ENCODE data around the gene CEBPE. TPM values are rescaled to one million over a fixed set of nuclear protein-coding genes. Genes with fewer than 3 reads are reported as not detected.
A peak's percentile ranks its signal among the peaks of the same experiment; 100 is the strongest.

The CEBPE gene
- total RNA-seq, 2 donors from 2014 or later: not detected

DNA sequence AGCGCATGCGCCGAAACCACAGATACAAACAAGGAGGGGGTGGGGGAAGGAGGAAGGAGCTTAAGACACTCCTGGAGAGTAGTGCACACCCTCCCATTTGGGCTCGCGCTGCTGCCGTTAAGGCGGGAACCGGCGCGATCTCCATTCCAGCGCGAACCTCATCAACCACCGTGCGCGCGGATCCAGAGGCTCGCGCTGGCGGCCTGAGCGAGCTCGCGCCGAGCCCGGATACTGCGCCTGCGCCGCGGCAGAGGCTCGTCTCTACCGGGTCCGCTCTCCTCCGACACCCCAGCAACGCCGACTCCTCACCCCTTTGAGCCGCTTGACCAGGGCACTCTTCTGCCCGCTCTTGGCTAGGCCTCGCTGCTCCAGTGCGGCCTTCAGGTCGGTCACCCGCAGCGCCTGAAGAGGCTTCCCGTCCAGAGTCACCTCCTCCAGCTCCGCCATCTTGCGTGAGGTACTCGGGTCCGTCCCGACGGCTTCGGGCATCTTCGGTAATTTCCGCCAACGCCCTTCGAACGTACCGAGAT, 24.3 kb downstream of the CEBPE start, which contains the start of gene ACIN1:
TSS of gene ACIN1 (minus strand) at position 471 of the 530 bp plus-strand sequence. CDS start at position 447, 24 bp downstream.
- intact Hi-C loops (cut with DNase I): no loop called here
- peaks cover 4% of the 10 kb centered on the region for H3K4me1 ChIP-seq
- H3K9ac ChIP-seq (ENCODE audit: low read depth in 2 of 2, low read length in 2 of 2): peak within 1 kb of the TSS; percentile 98 to 99
- no peaks in the 10 kb centered on the region for H3K9me3 ChIP-seq
- peak within 1 kb of the TSS; percentile 74 for H3K4me3 ChIP-seq
- peaks cover 17% of the 10 kb centered on the region for H3K36me3 ChIP-seq
- DNase-seq: peak; percentile 85
- no peaks in the 10 kb centered on the region for H3K27me3 ChIP-seq
- peak within 1 kb of the TSS; percentile 98 for H3K27ac ChIP-seq
- TF ChIP-seq, protein P1, sequence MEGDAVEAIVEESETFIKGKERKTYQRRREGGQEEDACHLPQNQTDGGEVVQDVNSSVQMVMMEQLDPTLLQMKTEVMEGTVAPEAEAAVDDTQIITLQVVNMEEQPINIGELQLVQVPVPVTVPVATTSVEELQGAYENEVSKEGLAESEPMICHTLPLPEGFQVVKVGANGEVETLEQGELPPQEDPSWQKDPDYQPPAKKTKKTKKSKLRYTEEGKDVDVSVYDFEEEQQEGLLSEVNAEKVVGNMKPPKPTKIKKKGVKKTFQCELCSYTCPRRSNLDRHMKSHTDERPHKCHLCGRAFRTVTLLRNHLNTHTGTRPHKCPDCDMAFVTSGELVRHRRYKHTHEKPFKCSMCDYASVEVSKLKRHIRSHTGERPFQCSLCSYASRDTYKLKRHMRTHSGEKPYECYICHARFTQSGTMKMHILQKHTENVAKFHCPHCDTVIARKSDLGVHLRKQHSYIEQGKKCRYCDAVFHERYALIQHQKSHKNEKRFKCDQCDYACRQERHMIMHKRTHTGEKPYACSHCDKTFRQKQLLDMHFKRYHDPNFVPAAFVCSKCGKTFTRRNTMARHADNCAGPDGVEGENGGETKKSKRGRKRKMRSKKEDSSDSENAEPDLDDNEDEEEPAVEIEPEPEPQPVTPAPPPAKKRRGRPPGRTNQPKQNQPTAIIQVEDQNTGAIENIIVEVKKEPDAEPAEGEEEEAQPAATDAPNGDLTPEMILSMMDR (IDR thresholded peaks at IDR 0.05): no peak

DNA sequence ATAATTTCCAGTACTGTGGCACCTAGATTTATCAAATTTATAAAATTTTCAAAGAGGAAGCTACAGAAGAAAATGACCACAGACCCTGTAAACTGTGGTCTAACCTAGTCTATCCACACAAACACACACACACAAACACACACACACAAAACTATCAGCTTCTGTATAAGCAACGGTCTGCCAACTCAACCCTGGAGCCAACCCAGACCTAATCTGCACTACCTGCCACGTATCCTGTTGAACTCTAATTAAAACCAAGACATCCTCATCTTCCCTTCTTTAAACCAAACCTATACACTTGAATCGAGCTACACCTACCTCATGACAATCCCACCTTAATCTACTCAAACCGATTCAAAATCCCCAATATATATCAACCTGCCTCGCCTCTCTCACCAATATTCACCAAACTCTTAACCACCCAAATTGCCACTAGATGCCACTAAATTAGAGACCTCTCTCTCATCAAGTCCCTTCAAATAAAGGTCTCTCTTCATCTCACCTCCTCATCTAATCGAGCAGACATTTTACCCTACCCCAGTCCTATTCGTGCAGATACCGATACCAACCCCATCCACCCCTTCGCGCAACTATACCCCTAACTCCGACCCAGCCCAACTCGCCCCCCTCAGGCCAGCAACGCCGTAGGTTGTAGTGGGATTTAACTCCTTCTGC, 24.9 kb downstream of the CEBPE start:
- intact Hi-C loops (cut with DNase I): no loop called here
- TF ChIP-seq, protein P1 (IDR thresholded peaks at IDR 0.05): no peak
- no peaks in the 10 kb centered on the region for H3K27me3 ChIP-seq
- H3K27ac ChIP-seq: peak overlapping the region; percentile 98
- H3K36me3 ChIP-seq: peaks cover 23% of the 10 kb centered on the region
- H3K9me3 ChIP-seq: no peaks in the 10 kb centered on the region
- peak overlapping the region; percentile 74 for H3K4me3 ChIP-seq
- DNase-seq: no peak
- H3K9ac ChIP-seq (ENCODE audit: low read depth in 2 of 2, low read length in 2 of 2): peak overlapping the region; percentile 93 to 99
- H3K4me1 ChIP-seq: peaks cover 4% of the 10 kb centered on the region

DNA sequence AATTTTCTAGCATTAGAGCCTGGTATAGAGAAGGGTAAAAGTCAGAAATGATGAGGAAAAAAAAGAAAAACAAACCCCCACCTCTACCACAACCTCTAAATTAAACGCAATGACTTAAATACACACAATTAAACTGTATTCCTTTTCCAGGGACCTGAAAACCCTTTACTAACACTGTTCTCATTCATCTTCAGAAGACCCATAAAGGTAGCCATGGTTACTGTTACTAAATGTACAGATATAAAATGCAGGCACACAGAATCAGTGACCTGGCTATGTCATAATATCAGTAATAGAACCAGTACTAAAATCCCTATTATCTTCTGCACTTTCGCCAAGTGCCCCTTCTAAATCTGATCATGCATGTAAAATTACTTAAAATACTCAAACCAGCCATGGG, 25.5 kb downstream of the CEBPE start:
- intact Hi-C loops (cut with DNase I): no loop called here
- TF ChIP-seq, protein P1 (IDR thresholded peaks at IDR 0.05): no peak
- Histone ChIP-seq H3K9ac (ENCODE audit: low read depth in 2 of 2, low read length in 2 of 2) (peak overlapping the region in 1 of 2 donors; percentile 99), H3K27ac (no peak overlapping the region), H3K36me3 (peaks cover 26% of the 10 kb centered on the region), H3K4me1 (peaks cover 4% of the 10 kb centered on the region), H3K4me3 (peak overlapping the region; percentile 74), H3K9me3 (no peaks in the 10 kb centered on the region), H3K27me3 (no peaks in the 10 kb centered on the region)
- DNase-seq: no peak

DNA sequence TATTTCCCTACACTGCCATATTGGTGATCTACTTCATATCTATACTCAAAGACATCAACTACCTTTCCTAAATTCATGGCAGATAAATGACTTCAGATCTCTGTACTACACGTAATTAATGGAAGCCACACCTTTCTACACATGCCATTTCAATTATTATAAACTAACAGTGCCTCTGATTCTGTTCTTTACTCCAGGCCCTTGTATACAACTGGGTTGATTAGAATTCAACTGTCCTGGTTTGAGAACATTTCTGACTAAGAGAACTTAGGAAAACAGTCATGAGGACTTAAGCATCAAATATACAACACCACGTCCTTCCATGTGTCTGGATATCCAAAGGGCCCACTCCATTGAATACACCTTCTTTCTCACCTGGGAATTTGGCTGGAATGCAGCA, 26.0 kb downstream of the CEBPE start:
- Histone ChIP-seq H3K27me3 (no peaks in the 10 kb centered on the region), H3K36me3 (peaks cover 29% of the 10 kb centered on the region), H3K27ac (no peak overlapping the region), H3K4me1 (peaks cover 4% of the 10 kb centered on the region), H3K9ac (ENCODE audit: low read depth in 2 of 2, low read length in 2 of 2) (no peak overlapping the region), H3K9me3 (no peaks in the 10 kb centered on the region), H3K4me3 (no peak overlapping the region)
- no peak for DNase-seq
- TF ChIP-seq, protein P1 (IDR thresholded peaks at IDR 0.05): no peak
- intact Hi-C loops (cut with DNase I): no loop called here

DNA sequence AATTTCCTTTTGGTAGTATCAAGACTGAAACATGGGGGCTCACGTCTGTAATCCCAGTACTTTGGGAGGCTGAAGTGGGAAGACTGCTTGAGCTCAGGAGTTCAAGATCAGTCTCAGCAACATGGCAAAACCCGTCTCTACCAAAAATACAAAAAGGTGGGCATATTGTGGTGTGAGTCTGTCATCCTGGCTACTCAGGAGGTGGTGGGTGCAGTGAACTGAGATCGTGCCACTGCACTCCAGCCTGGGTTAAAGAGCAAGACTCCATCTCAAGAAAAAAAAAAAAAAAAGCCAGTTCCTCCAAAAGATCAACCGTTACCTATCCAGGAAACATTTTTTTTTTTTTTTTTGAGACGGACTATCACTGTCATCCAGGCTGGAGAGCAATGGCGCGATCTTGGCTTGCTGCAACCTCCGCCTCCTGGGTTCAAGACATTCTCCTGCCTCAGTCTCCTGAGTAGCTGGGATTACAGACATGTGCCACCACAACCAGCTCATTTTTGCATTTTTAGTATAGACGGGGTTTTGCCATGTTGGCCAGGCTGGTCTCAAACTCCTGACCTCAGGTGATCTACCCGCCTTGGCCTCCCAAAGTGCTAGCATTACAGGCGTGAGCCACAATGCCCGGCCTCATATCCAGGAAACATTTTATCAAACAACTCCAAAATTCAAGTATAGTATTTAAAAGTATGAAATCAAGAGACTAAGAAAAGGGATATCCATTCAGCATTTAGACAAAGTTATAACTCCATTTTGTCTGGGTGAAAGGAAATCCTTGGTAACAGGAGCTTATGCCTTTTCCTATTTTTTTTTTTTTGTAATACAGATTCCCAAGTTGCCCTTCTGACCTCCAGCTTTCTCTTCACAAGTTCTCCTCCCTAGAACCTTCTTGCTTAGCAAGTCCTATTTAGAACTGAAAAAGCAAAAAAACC, 27.5 kb downstream of the CEBPE start:
- H3K36me3 ChIP-seq: peaks cover 29% of the 10 kb centered on the region
- H3K9me3 ChIP-seq: no peaks in the 10 kb centered on the region
- H3K4me1 ChIP-seq: peaks cover 4% of the 10 kb centered on the region
- intact Hi-C loops (cut with DNase I): no loop called here
- TF ChIP-seq, protein P1 (IDR thresholded peaks at IDR 0.05): no peak
- no peaks in the 10 kb centered on the region for H3K27me3 ChIP-seq
- H3K9ac ChIP-seq (ENCODE audit: low read depth in 2 of 2, low read length in 2 of 2): no peak overlapping the region
- no peak for DNase-seq
- H3K4me3 ChIP-seq: no peak overlapping the region
- no peak overlapping the region for H3K27ac ChIP-seq

All from colonic mucosa (tissue), 4 donors.